Activated CD4-positive, alpha-beta T cell treated with anti-CD3 and anti-CD28 coated beads, Interleukin-2, amount 50 U/mL, for 4 hours (primary cell): ENCODE results near the gene EXOC3.

Source experiments
- DNase-seq, 2 experiments: peaks; one replicate each; pipeline ENCODE4 v3.0.0-alpha.2; 2020

The EXOC3 gene

GRCh38 chr5:489689-490080, 46.7 kb downstream of the EXOC3 start:
- DNase-seq, result no peak

- DNase-seq, result no peak
Measured at GRCh38 chr5:490116-491106, 47.4 kb downstream of the EXOC3 start.

- DNase-seq, result no peak
Measured at GRCh38 chr5:491119-491855, 48.3 kb downstream of the EXOC3 start.

GRCh38 chr5:491856-492155, 48.8 kb downstream of the EXOC3 start:
- DNase-seq, result no peak

- DNase-seq, result no peak
Measured at GRCh38 chr5:492314-492893, 49.4 kb downstream of the EXOC3 start.

GRCh38 chr5:493119-493701, 50.2 kb downstream of the EXOC3 start:
- no peak for DNase-seq

- DNase-seq, result no peak
Measured at GRCh38 chr5:493758-494157, 50.8 kb downstream of the EXOC3 start.

- DNase-seq, result no peak
Measured at GRCh38 chr5:494667-495255, 51.8 kb downstream of the EXOC3 start.

GRCh38 chr5:496028-496427, 53.1 kb downstream of the EXOC3 start:
- no peak for DNase-seq

GRCh38 chr5:497090-497700, 54.2 kb downstream of the EXOC3 start:
- no peak for DNase-seq

GRCh38 chr5:497871-498509, 55.0 kb downstream of the EXOC3 start:
- no peak for DNase-seq

- DNase-seq, result no peak
Measured at GRCh38 chr5:499233-500209, 56.5 kb downstream of the EXOC3 start.

GRCh38 chr5:500491-500890, 57.5 kb downstream of the EXOC3 start:
- DNase-seq, result no peak

GRCh38 chr5:501105-501830, 58.3 kb downstream of the EXOC3 start:
- no peak for DNase-seq

- DNase-seq, result no peak
Measured at GRCh38 chr5:501831-502184, 58.8 kb downstream of the EXOC3 start.

GRCh38 chr5:502325-503079, 59.5 kb downstream of the EXOC3 start:
- no peak for DNase-seq

- DNase-seq, result no peak
Measured at GRCh38 chr5:504326-505154, 61.6 kb downstream of the EXOC3 start.

- no peak for DNase-seq
Measured at GRCh38 chr5:505951-506525, 63.1 kb downstream of the EXOC3 start.
